SK-MEL-5 (cell line): ENCODE data around the gene NBEAL2. TPM values are rescaled to one million over a fixed set of nuclear protein-coding genes. Genes with fewer than 3 reads are reported as not detected.
A peak's percentile ranks its signal among the peaks of the same experiment; 100 is the strongest.

Experiments used
- DNase-seq: peaks from one replicate; pipeline ENCODE4 v3.0.0-alpha.2; 2016; ENCODE audit warnings: low read depth, low spot score
- in situ Hi-C: cut with HindIII; loops from 2 replicates; pipeline ENCODE4 v1.10.0; 2016; ENCODE audit warnings: low sequenced_read_pairs, high pct_unique_total_duplicates, low pct_unique_long_range_greater_than_20kb
- polyA plus RNA-seq, 2 experiments: library from polyadenylated mRNA; depleted of rRNA; stranded (reverse); fragments of >200 nt; gene quantifications; 2 replicates each; pipeline ENCODE4 v1.2.3, GENCODE V29; 2015
- total RNA-seq: library from RNA; depleted of rRNA; stranded (reverse); fragments of >200 nt; shearing (Covaris generic); gene quantifications from 2 replicates; pipeline ENCODE4 v1.2.3, GENCODE V29; 2014; rRNA removed

The NBEAL2 gene
- total RNA-seq: 5.3 and 6.1 TPM in 2 replicates
- 10.2 and 10.9 TPM in 2 replicates for polyA plus RNA-seq (2015; cell fraction: cytosol; rRNA removed)
- polyA plus RNA-seq (2015; cell fraction: nucleus; rRNA removed): 100 and 116 TPM in 2 replicates

GRCh38 chr3:46978985-46979944 is at the start of gene NBEAL2:
NBEAL2 (plus strand) TSS chr3:46979666; CDS start chr3:46979862, 196 bp downstream.
- in situ Hi-C loops: no loop called here
- DNase-seq: peak; percentile 92

GRCh38 chr3:46930166-46930944 is 49.1 kb upstream of the NBEAL2 start:
- in situ Hi-C loops: no loop called here
- no peak for DNase-seq

GRCh38 chr3:46930945-46931403 is 48.5 kb upstream of the NBEAL2 start:
- peak; percentile 23 for DNase-seq

GRCh38 chr3:46931631-46932331 is 47.7 kb upstream of the NBEAL2 start:
- in situ Hi-C loops: no loop called here
- DNase-seq: peak; percentile 75

More at GRCh38 chr3:46930945-46931403, 48.5 kb upstream of the NBEAL2 start:
- in situ Hi-C loops: no loop called here

GRCh38 chr3:46932455-46933225 is 46.8 kb upstream of the NBEAL2 start:
- no peak for DNase-seq
- in situ Hi-C loops: no loop called here

- in situ Hi-C loops: no loop called here
- no peak for DNase-seq
These were observed 46.2 kb upstream of the NBEAL2 start for GRCh38 chr3:46933261-46933660.

GRCh38 chr3:46934072-46934471 is 45.4 kb upstream of the NBEAL2 start:
- no peak for DNase-seq
- in situ Hi-C loops: no loop called here

GRCh38 chr3:46934498-46935167 is 44.8 kb upstream of the NBEAL2 start:
- DNase-seq: no peak
- in situ Hi-C loops: no loop called here

GRCh38 chr3:46935168-46935858 is 44.2 kb upstream of the NBEAL2 start:
- DNase-seq: peak; percentile 73
- in situ Hi-C loops: no loop called here

GRCh38 chr3:46935989-46936558 is 43.4 kb upstream of the NBEAL2 start:
- no peak for DNase-seq
- in situ Hi-C loops: no loop called here

GRCh38 chr3:46936733-46937250 is 42.7 kb upstream of the NBEAL2 start:
- in situ Hi-C loops: no loop called here
- DNase-seq: no peak

GRCh38 chr3:46938118-46938517 is 41.3 kb upstream of the NBEAL2 start:
- in situ Hi-C loops: no loop called here
- DNase-seq: no peak

- in situ Hi-C loops: no loop called here
These were observed 39.7 kb upstream of the NBEAL2 start for GRCh38 chr3:46939578-46940445.

GRCh38 chr3:46942076-46942475 is 37.4 kb upstream of the NBEAL2 start:
- DNase-seq: no peak
- in situ Hi-C loops: no loop called here

More at GRCh38 chr3:46939578-46940445, 39.7 kb upstream of the NBEAL2 start:
- no peak for DNase-seq
